HCT116 (cell line): Measurements from ENCODE around the gene FCN3. TPM values are rescaled to one million over a fixed set of nuclear protein-coding genes. Genes with fewer than 3 reads are reported as not detected.

Experiments used
- ATAC-seq: fragments of 200-7000 bp; cut with Tn5 transposase; 2 replicates; pipeline ENCODE4 v1.9.1; 2020; ENCODE audit warnings: mild to moderate bottlenecking, moderate library complexity
- BruUV-seq: library from RNA; stranded (reverse); fragments of 400-500 nt; replicated peaks from 2 replicates; lab custom pipeline; 2021; lab: Mats Ljungman, UMichigan
- CTCF ChIA-PET: fragments of 300-600 bp; sonication (Branson Sonifier 250); formaldehyde crosslinking; loops from one replicate; lab custom pipeline; 2021; ENCODE audit warnings: antibody characterized with exemption; lab: Charles Lee
- POLR2A ChIA-PET: fragments of 300-600, 350-600 bp; sonication (Branson Sonifier 250); formaldehyde crosslinking; loops from one replicate; lab custom pipeline; 2021; ENCODE audit warnings: antibody characterized with exemption; lab: Charles Lee
- RAD21 ChIA-PET, 2 experiments: fragments of 300-600 bp; sonication (Branson Sonifier 250); formaldehyde crosslinking; loops; one replicate each; lab custom pipeline; 2023; ENCODE audit warnings: low total read pairs in 2 of 2; ENCODE audit not compliant: uncharacterized antibody in 2 of 2, unreplicated experiment in 2 of 2, low non-redundant PET in 1 of 2; lab: Charles Lee
- DNase-seq: peaks from one replicate; pipeline ENCODE4 v3.0.0-alpha.2; 2010; ENCODE audit warnings: low read depth, low spot score
- H2AFZ ChIP-seq: fragments of 200-600 bp; shearing (Covaris generic), sonication (generic); 2 replicates; pipeline ENCODE4 v1.6.1; 2017; ENCODE audit warnings: low read depth, mixed run types, mixed read lengths, antibody characterized with exemption, low read length; ENCODE audit not compliant: poor library complexity, severe bottlenecking
- H3K27ac ChIP-seq: 2 replicates; pipeline ENCODE4 v1.5.1; 2012; ENCODE audit warnings: low read depth, low read length
- H3K27me3 ChIP-seq: fragments of 200-600 bp; sonication (generic); 2 replicates; pipeline ENCODE4 v1.6.1; 2016; ENCODE audit warnings: mixed run types, low read length, mixed read lengths; ENCODE audit not compliant: insufficient read depth
- H3K36me3 ChIP-seq, 2 experiments: fragments of 200-500 bp in 1 of 2; fragments of 200-600 bp in 1 of 2; sonication (Bioruptor generic) in 1 of 2; sonication (generic) in 1 of 2; 2 replicates each; pipeline versions ENCODE4 v1.5.1 to v1.6.1; 2014 to 2016; ENCODE audit warnings: low read length in 2 of 2, inconsistent platforms in 1 of 2, mixed read lengths in 1 of 2, mixed run types in 1 of 2; ENCODE audit not compliant: insufficient read depth in 2 of 2, control insufficient read depth in 1 of 2
- H3K4me1 ChIP-seq, 2 experiments: fragments of 200-600 bp in 1 of 2; sonication (generic) in 1 of 2; 2 replicates each; pipeline versions ENCODE4 v1.5.1 to v1.6.1; 2012 to 2017; ENCODE audit warnings: low read length in 2 of 2, inconsistent platforms in 1 of 2, mild to moderate bottlenecking in 1 of 2, mixed read lengths in 1 of 2, mixed run types in 1 of 2, moderate library complexity in 1 of 2; ENCODE audit not compliant: insufficient read depth in 2 of 2, control insufficient read depth in 1 of 2
- H3K4me2 ChIP-seq: fragments of 200-600 bp; sonication (generic); 2 replicates; pipeline ENCODE4 v1.6.1; 2017; ENCODE audit warnings: mixed run types, low read length, mixed read lengths
- H3K4me3 ChIP-seq, 2 experiments: fragments of 200-600 bp in 1 of 2; sonication (generic) in 1 of 2; replicated peaks in 1 of 2; 2 replicates each; pipeline ENCODE4 v1.5.1; 2011 to 2016; ENCODE audit warnings: low read length in 2 of 2, control low read depth in 1 of 2, low read depth in 1 of 2, mild to moderate bottlenecking in 1 of 2, mixed read lengths in 1 of 2, mixed run types in 1 of 2
- H3K79me2 ChIP-seq: fragments of 200-600 bp; sonication (generic); 2 replicates; pipeline ENCODE4 v1.6.1; 2017; ENCODE audit warnings: mild to moderate bottlenecking, mixed run types, low read length, moderate library complexity, mixed read lengths; ENCODE audit not compliant: insufficient read depth
- H3K9ac ChIP-seq: fragments of 200-600 bp; sonication (generic); 2 replicates; pipeline ENCODE4 v1.6.1; 2016; ENCODE audit warnings: low read length, mixed read lengths
- H3K9me2 ChIP-seq: fragments of 200-600 bp; sonication (generic), shearing (Covaris generic); 2 replicates; pipeline ENCODE4 v1.6.1; 2017; ENCODE audit warnings: mixed run types, mild to moderate bottlenecking, moderate library complexity; ENCODE audit not compliant: insufficient read depth
- H3K9me3 ChIP-seq, 2 experiments: fragments of 200-500 bp in 1 of 2; fragments of 200-600 bp in 1 of 2; sonication (Bioruptor generic) in 1 of 2; sonication (generic) in 1 of 2; 2 replicates each; pipeline ENCODE4 v1.6.1; 2014 to 2017; ENCODE audit warnings: low read length in 2 of 2, mixed read lengths in 2 of 2, inconsistent platforms in 1 of 2, low read depth in 1 of 2, mild to moderate bottlenecking in 1 of 2, mixed run types in 1 of 2, moderate library complexity in 1 of 2; ENCODE audit not compliant: control insufficient read depth in 1 of 2, insufficient read depth in 1 of 2
- H4K20me1 ChIP-seq: fragments of 200-600 bp; sonication (generic), shearing (Covaris generic); 2 replicates; pipeline ENCODE4 v1.6.1; 2017; ENCODE audit warnings: mixed run types, mild to moderate bottlenecking, moderate library complexity; ENCODE audit not compliant: insufficient read depth
- ATF3 ChIP-seq: IDR thresholded peaks from 2 replicates; pipeline ENCODE4 v1.6.1; 2012
- CBX3 ChIP-seq: IDR thresholded peaks from 2 replicates; pipeline ENCODE4 v1.6.1; 2012; ENCODE audit warnings: low read depth
- CEBPB ChIP-seq: IDR thresholded peaks from 2 replicates; pipeline ENCODE4 v1.6.1; 2012; ENCODE audit warnings: low read depth
- CTCF ChIP-seq, 3 experiments: fragments of 200-600 bp in 1 of 3; sonication (generic) in 1 of 3; IDR thresholded peaks in 2 of 3; conservative IDR thresholded peaks in 1 of 3; 2 replicates each; pipeline ENCODE4 v1.5.1; 2012 to 2017; ENCODE audit warnings: low read depth in 2 of 3, low read length in 2 of 3, antibody characterized with exemption in 1 of 3, borderline replicate concordance in 1 of 3, control low read depth in 1 of 3, mild to moderate bottlenecking in 1 of 3, mixed read lengths in 1 of 3, mixed run types in 1 of 3, moderate library complexity in 1 of 3; ENCODE audit not compliant: insufficient read depth in 1 of 3
- ELF1 ChIP-seq: IDR thresholded peaks from 2 replicates; pipeline ENCODE4 v1.6.1; 2012; ENCODE audit warnings: low read depth, borderline replicate concordance
- MAX ChIP-seq: IDR thresholded peaks from 2 replicates; pipeline ENCODE4 v1.6.1; 2012
- POLR2A ChIP-seq: IDR thresholded peaks from 2 replicates; pipeline ENCODE4 v1.7.0; 2011; ENCODE audit warnings: borderline replicate concordance; ENCODE audit not compliant: insufficient read depth, insufficient read length; ENCODE audit errors: extremely low read depth
- POLR2AphosphoS5 ChIP-seq: IDR thresholded peaks from 2 replicates; pipeline ENCODE4 v1.6.1; 2011; ENCODE audit warnings: mild to moderate bottlenecking, low read depth, low read length, moderate library complexity
- RAD21 ChIP-seq: IDR thresholded peaks from 2 replicates; pipeline ENCODE4 v1.6.1; 2012; ENCODE audit warnings: low read depth, mild to moderate bottlenecking
- SIN3A ChIP-seq: IDR thresholded peaks from 2 replicates; pipeline ENCODE4 v1.6.1; 2012; ENCODE audit warnings: low read depth
- SP1 ChIP-seq: IDR thresholded peaks from 2 replicates; pipeline ENCODE4 v1.6.1; 2012; ENCODE audit warnings: low read depth
- TCF7L2 ChIP-seq: IDR thresholded peaks from 2 replicates; pipeline ENCODE4 v1.7.0; 2011; ENCODE audit warnings: borderline replicate concordance, inconsistent platforms; ENCODE audit not compliant: insufficient read depth, insufficient read length; ENCODE audit errors: extremely low read depth
- YY1 ChIP-seq: IDR thresholded peaks from 2 replicates; pipeline ENCODE4 v1.6.1; 2011; ENCODE audit warnings: low read length, low read depth, moderate library complexity, mild to moderate bottlenecking; ENCODE audit not compliant: insufficient replicate concordance; ENCODE audit errors: extremely low read depth
- ZBTB33 ChIP-seq: IDR thresholded peaks from 2 replicates; pipeline ENCODE4 v1.6.1; 2011; ENCODE audit warnings: mild to moderate bottlenecking, low read length, moderate library complexity; ENCODE audit not compliant: insufficient replicate concordance; ENCODE audit errors: extremely low read depth
- ZNF274 ChIP-seq: fragments of 200-500 bp; sonication (Bioruptor generic); IDR thresholded peaks from 2 replicates; pipeline ENCODE4 v1.6.1; 2014; ENCODE audit warnings: mild to moderate bottlenecking, low read depth, low read length, inconsistent platforms
- intact Hi-C: fragments of 100-400 bp; cut with micrococcal nuclease; formaldehyde crosslinking; loops from 2 replicates; pipeline ENCODE4 v1.10.0; 2022
- total RNA-seq: library from RNA; stranded (reverse); gene quantifications from one replicate; pipeline ENCODE4 v1.2.1, GENCODE V29; 2021; ENCODE audit not compliant: unreplicated experiment

Gene FCN3
- total RNA-seq, 1 experiment from 2014 or later: 1.2 TPM

GRCh38 chr1:27417713-27418112, 43.1 kb upstream of the FCN3 start:
- no TSS peak for BruUV-seq
- no peak for DNase-seq
- Histone ChIP-seq H3K27ac (no peak overlapping the region), H3K4me1 (no peaks in the 10 kb centered on the region), H3K27me3 (no peaks in the 10 kb centered on the region), H3K9me2 (no peaks in the 10 kb centered on the region)
- POLR2A ChIA-PET: no interaction called here
- RAD21 ChIA-PET: no interaction called here
- TF ChIP-seq POLR2A: no peak
- TF ChIP-seq ZNF274: no peak
- no peak for TF ChIP-seq RAD21
- TF ChIP-seq SIN3A: no peak
- TF ChIP-seq YY1: no peak
- no peak for TF ChIP-seq POLR2AphosphoS5
- TF ChIP-seq SP1: no peak
- no peak for TF ChIP-seq TCF7L2
- TF ChIP-seq CEBPB: no peak
- TF ChIP-seq ATF3: no peak
- TF ChIP-seq ELF1: no peak
- no peak for TF ChIP-seq CBX3
- no peak for TF ChIP-seq MAX
- no peak for TF ChIP-seq CTCF (IDR thresholded peaks at IDR 0.05 in 2 of 3, conservative IDR thresholded peaks at IDR 0.05 in 1 of 3; ENCODE audit: borderline replicate concordance in 1 of 3, insufficient read depth in 1 of 3, low read depth in 2 of 3, low read length in 2 of 3)
- TF ChIP-seq ZBTB33: no peak
- TF ChIP-seq, all 23 proteins: peak for 0
- peaks cover 46 to 47% of the 10 kb centered on the region in 2 experiments; a peak in 3 of 4 replicates for H3K36me3 ChIP-seq
- no peak overlapping the region for H3K4me2 ChIP-seq
- H3K9me3 ChIP-seq: no peaks in the 10 kb centered on the region
- H3K4me3 ChIP-seq: no peak overlapping the region
- CTCF ChIA-PET: no interaction called here
- peaks cover 24% of the 10 kb centered on the region for H3K79me2 ChIP-seq
- H4K20me1 ChIP-seq: no peaks in the 10 kb centered on the region
- ATAC-seq: no peak
- intact Hi-C loops: loop anchor here (5.0 kb wide), 1 partner anchor 245 kb away; no protein-coding TSS in a partner anchor
- no peak overlapping the region for H2AFZ ChIP-seq
- H3K9ac ChIP-seq: no peak overlapping the region
